ENCODE measurements around the gene UQCR10. TPM values are rescaled to one million over a fixed set of nuclear protein-coding genes. Genes with fewer than 3 reads are reported as not detected.
"Not testable (repeated sequence)": the region's sequence is repeated elsewhere in the genome, so short reads cannot be mapped to it uniquely, and the experiment has no call there.

UQCR10 gene
- total RNA-seq, 1 donor from 2014 or later, result 85.9 TPM

- DNase-seq (ENCODE audit: low read depth in 2 of 2), result no peak
Observed at GRCh38 chr22:29737251-29738117, 29.7 kb upstream of the UQCR10 start.

GRCh38 chr22:29738118-29738815, 28.9 kb upstream of the UQCR10 start:
- DNase-seq (ENCODE audit: low read depth in 2 of 2), result no peak

- no peak for DNase-seq (ENCODE audit: low read depth in 2 of 2)
Observed at GRCh38 chr22:29739346-29739875, 27.8 kb upstream of the UQCR10 start.

- no peak for DNase-seq (ENCODE audit: low read depth in 2 of 2)
Observed at GRCh38 chr22:29740216-29740615, 27.0 kb upstream of the UQCR10 start.

- DNase-seq (ENCODE audit: low read depth in 2 of 2), result no peak
Observed at GRCh38 chr22:29741926-29742325, 25.2 kb upstream of the UQCR10 start.

GRCh38 chr22:29742326-29742725, 24.8 kb upstream of the UQCR10 start:
- no peak for DNase-seq (ENCODE audit: low read depth in 2 of 2)

GRCh38 chr22:29744902-29745301, 22.3 kb upstream of the UQCR10 start:
- no peak for DNase-seq (ENCODE audit: low read depth in 2 of 2)

GRCh38 chr22:29747832-29748231, 19.3 kb upstream of the UQCR10 start:
- no peak for DNase-seq (ENCODE audit: low read depth in 2 of 2)

GRCh38 chr22:29748248-29748893, 18.8 kb upstream of the UQCR10 start:
- DNase-seq (ENCODE audit: low read depth in 2 of 2), result no peak

- no peak for DNase-seq (ENCODE audit: low read depth in 2 of 2)
Observed at GRCh38 chr22:29750029-29750428, 17.1 kb upstream of the UQCR10 start.

- DNase-seq (ENCODE audit: low read depth in 2 of 2), result peak; percentile 18 to 32
Observed at GRCh38 chr22:29750559-29751538, 16.3 kb upstream of the UQCR10 start.

GRCh38 chr22:29751669-29752068, 15.5 kb upstream of the UQCR10 start:
- no peak for DNase-seq (ENCODE audit: low read depth in 2 of 2)

- no peak for DNase-seq (ENCODE audit: low read depth in 2 of 2)
Observed at GRCh38 chr22:29753808-29754657, 13.1 kb upstream of the UQCR10 start.

- not testable (repeated sequence) for DNase-seq (ENCODE audit: low read depth in 2 of 2)
Observed at GRCh38 chr22:29754658-29755395, 12.3 kb upstream of the UQCR10 start.

- DNase-seq (ENCODE audit: low read depth in 2 of 2), result no peak
Observed at GRCh38 chr22:29755889-29756288, 11.3 kb upstream of the UQCR10 start.

GRCh38 chr22:29756341-29756740, 10.8 kb upstream of the UQCR10 start:
- DNase-seq (ENCODE audit: low read depth in 2 of 2), result no peak

GRCh38 chr22:29757096-29757495, 10.1 kb upstream of the UQCR10 start:
- no peak for DNase-seq (ENCODE audit: low read depth in 2 of 2)

GRCh38 chr22:29758068-29758622, 9.0 kb upstream of the UQCR10 start:
- DNase-seq (ENCODE audit: low read depth in 2 of 2), result no peak

GRCh38 chr22:29758959-29759358, 8.2 kb upstream of the UQCR10 start:
- no peak for DNase-seq (ENCODE audit: low read depth in 2 of 2)

Measured in lung microvascular endothelial cell (primary cell).